GM21529 (cell line): ENCODE results near the gene FAM20C.

Experiments used
- ATAC-seq: cut with Tn5 transposase; IDR thresholded peaks from one replicate; pipeline ENCODE4 v1.9.1; 2021; ENCODE audit not compliant: unreplicated experiment

Gene FAM20C

GRCh38 chr7:208130-208673 lies 15.8 kb downstream of the FAM20C start:
- ATAC-seq, result no peak

- no peak for ATAC-seq
These were observed 16.4 kb downstream of the FAM20C start for GRCh38 chr7:208816-209215.

- no peak for ATAC-seq
These were observed 17.0 kb downstream of the FAM20C start for GRCh38 chr7:209416-209815.

- ATAC-seq, result no peak
These were observed 17.5 kb downstream of the FAM20C start for GRCh38 chr7:209906-210305.

GRCh38 chr7:210401-210925 lies 18.1 kb downstream of the FAM20C start:
- no peak for ATAC-seq

GRCh38 chr7:211033-211714 lies 18.8 kb downstream of the FAM20C start:
- no peak for ATAC-seq

GRCh38 chr7:211715-212058 lies 19.3 kb downstream of the FAM20C start:
- ATAC-seq, result no peak

- no peak for ATAC-seq
These were observed 20.4 kb downstream of the FAM20C start for GRCh38 chr7:212754-213153.

- no peak for ATAC-seq
These were observed 21.1 kb downstream of the FAM20C start for GRCh38 chr7:213324-213993.

- no peak for ATAC-seq
These were observed 22.2 kb downstream of the FAM20C start for GRCh38 chr7:214410-215212.

- no peak for ATAC-seq
These were observed 24.3 kb downstream of the FAM20C start for GRCh38 chr7:216360-217300.

- ATAC-seq, result no peak
These were observed 25.4 kb downstream of the FAM20C start for GRCh38 chr7:217781-218180.

GRCh38 chr7:218316-218715 lies 25.9 kb downstream of the FAM20C start:
- no peak for ATAC-seq

GRCh38 chr7:218896-219580 lies 26.7 kb downstream of the FAM20C start:
- no peak for ATAC-seq

- no peak for ATAC-seq
These were observed 27.3 kb downstream of the FAM20C start for GRCh38 chr7:219581-220150.

- ATAC-seq, result no peak
These were observed 27.9 kb downstream of the FAM20C start for GRCh38 chr7:220151-220841.

- no peak for ATAC-seq
These were observed 29.8 kb downstream of the FAM20C start for GRCh38 chr7:221978-222715.

GRCh38 chr7:222716-223041 lies 30.3 kb downstream of the FAM20C start:
- no peak for ATAC-seq
